Measurements from ENCODE around the gene DST. TPM values are rescaled to one million over a fixed set of nuclear protein-coding genes. Genes with fewer than 3 reads are reported as not detected.

DST gene
- total and polyA plus RNA-seq, 2 donors (not counting 1 experiment from before 2014, with no cell fraction given), result 1.5 to 1.9 TPM

DNA sequence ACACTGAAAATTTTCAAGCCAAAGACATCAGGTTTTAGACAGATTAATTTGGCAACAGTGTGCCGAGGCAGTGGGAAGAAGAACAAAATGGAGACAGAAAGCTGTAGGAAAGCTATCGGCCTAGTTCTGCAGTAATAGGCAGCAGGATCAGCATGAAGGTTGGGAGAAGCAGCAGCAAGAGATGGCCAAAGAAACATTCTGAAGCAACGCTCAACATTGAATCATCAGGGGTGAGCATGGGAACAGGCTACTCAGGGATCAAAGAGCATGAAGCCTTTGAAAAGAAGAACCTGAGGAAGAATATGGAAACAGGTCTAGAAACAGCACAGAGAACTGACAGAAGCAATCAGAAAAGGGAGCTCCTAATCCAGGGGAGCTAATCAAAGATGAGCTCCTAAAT, 7.1 kb upstream of the DST start:
- no peaks in the 10 kb centered on the region for H3K79me2 ChIP-seq (ENCODE audit: control insufficient read depth, insufficient read depth, low read length)
- H3K9me3 ChIP-seq (ENCODE audit: control extremely low read depth in 1 of 3, control insufficient read depth in 2 of 3, insufficient read depth in 1 of 3, low read length in 2 of 3), result no peaks in the 10 kb centered on the region
- H2AFZ ChIP-seq (ENCODE audit: insufficient read depth, low read depth, low read length, poor library complexity, severe bottlenecking), result no peak overlapping the region
- H3K9me3 Mint-ChIP-seq (ENCODE audit: insufficient read depth), result no peaks in the 10 kb centered on the region
- no peak overlapping the region for H3K27ac ChIP-seq (ENCODE audit: low read length in 2 of 2)
- no peaks in the 10 kb centered on the region for H3K27me3 ChIP-seq (replicated peaks in 1 of 4; ENCODE audit: control extremely low read depth in 1 of 4, control insufficient read depth in 3 of 4, insufficient read depth in 4 of 4, low read length in 3 of 4)
- WGBS (ENCODE audit: insufficient coverage), result 89% methylated on average over 3 of the region's 3 CpGs
- CTCF ChIA-PET, result interaction anchor here (0.9 kb wide), 1 partner anchor 11 kb away, joined by 3 read pairs; no protein-coding TSS in a partner anchor
- intact Hi-C loops (cut with micrococcal nuclease), result no loop called here
- POLR2A ChIA-PET, result no interaction called here
- no peak overlapping the region for H3K4me2 ChIP-seq (replicated peaks; ENCODE audit: low read depth, low read length, poor library complexity, severe bottlenecking)
- peaks cover 5% of the 10 kb centered on the region for H3K27me3 Mint-ChIP-seq
- no peaks in the 10 kb centered on the region for H3K4me1 ChIP-seq (ENCODE audit: control insufficient read depth in 2 of 2, insufficient read depth in 2 of 2, low read length in 2 of 2)
- DNase-seq (no peak), ATAC-seq (ENCODE audit: low read depth) (no peak)
- no peaks in the 10 kb centered on the region for H3K36me3 ChIP-seq (replicated peaks in 1 of 2; ENCODE audit: control extremely low read depth in 1 of 2, control insufficient read depth in 1 of 2, extremely low read depth in 1 of 2, insufficient read depth in 2 of 2, low read length in 1 of 2)
- no peak for TF ChIP-seq EZH2 (IDR thresholded peaks at IDR 0.05; ENCODE audit: borderline replicate concordance, insufficient read depth, low read depth, low read length, poor library complexity, severe bottlenecking)
- no peak for TF ChIP-seq CTCF (IDR thresholded peaks at IDR 0.05)
- H3K4me1 Mint-ChIP-seq, result no peaks in the 10 kb centered on the region
- no peak overlapping the region for H3K9ac ChIP-seq (ENCODE audit: low read length)
- H3K4me3 Mint-ChIP-seq, result no peak overlapping the region
- no peak overlapping the region for H3K27ac Mint-ChIP-seq
- H4K20me1 ChIP-seq (ENCODE audit: control insufficient read depth, insufficient read depth, low read length, poor library complexity, severe bottlenecking), result no peaks in the 10 kb centered on the region
- no peak overlapping the region for H3K4me3 ChIP-seq (ENCODE audit: control extremely low read depth in 1 of 5, extremely low read depth in 1 of 5, insufficient read depth in 1 of 5, low read depth in 2 of 5, low read length in 4 of 5)

DNA sequence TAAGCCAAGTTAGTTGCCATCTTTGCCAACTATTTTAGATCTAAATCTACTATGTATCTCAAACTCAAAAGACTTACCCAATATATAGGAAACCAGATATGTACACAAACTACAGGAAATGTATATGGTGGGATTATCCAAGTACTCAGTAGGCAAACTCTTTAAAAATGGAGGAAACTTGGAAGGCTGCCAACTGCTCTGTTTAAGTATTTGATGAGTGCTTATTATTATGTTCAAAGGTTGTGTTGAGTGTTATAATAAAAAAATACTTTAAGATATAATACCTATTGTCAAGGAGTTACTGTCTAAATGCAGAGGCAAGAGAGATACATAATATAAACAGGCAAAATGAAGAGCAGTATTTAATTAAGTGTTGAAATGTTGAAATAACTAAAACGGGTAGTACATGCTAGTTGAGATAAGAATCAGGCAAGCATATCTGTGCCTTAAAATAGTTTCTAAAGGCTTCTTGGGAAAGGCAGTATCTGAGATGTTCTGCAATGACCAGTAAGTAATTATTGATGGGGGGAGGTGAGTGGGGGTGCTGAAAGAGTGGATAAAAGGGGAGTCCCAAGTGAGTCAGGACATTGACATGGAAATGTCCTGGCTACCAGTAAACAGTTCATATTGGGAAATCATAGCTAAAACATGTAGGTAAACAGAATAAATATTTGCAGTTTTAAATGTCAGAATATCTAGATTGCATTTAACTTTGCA, 6.5 kb upstream of the DST start:
- no peak overlapping the region for H2AFZ ChIP-seq (ENCODE audit: insufficient read depth, low read depth, low read length, poor library complexity, severe bottlenecking)
- H3K27me3 Mint-ChIP-seq, result peaks cover 5% of the 10 kb centered on the region
- H3K27ac Mint-ChIP-seq, result no peak overlapping the region
- no peaks in the 10 kb centered on the region for H3K4me1 ChIP-seq (ENCODE audit: control insufficient read depth in 2 of 2, insufficient read depth in 2 of 2, low read length in 2 of 2)
- no peaks in the 10 kb centered on the region for H3K27me3 ChIP-seq (replicated peaks in 1 of 4; ENCODE audit: control extremely low read depth in 1 of 4, control insufficient read depth in 3 of 4, insufficient read depth in 4 of 4, low read length in 3 of 4)
- ChIA-PET CTCF (no interaction called here), POLR2A (no interaction called here)
- DNase-seq (no peak), ATAC-seq (ENCODE audit: low read depth) (no peak)
- H3K4me3 Mint-ChIP-seq, result no peak overlapping the region
- H3K9me3 ChIP-seq (ENCODE audit: control extremely low read depth in 1 of 3, control insufficient read depth in 2 of 3, insufficient read depth in 1 of 3, low read length in 2 of 3), result no peaks in the 10 kb centered on the region
- H3K36me3 ChIP-seq (replicated peaks in 1 of 2; ENCODE audit: control extremely low read depth in 1 of 2, control insufficient read depth in 1 of 2, extremely low read depth in 1 of 2, insufficient read depth in 2 of 2, low read length in 1 of 2), result no peaks in the 10 kb centered on the region
- H4K20me1 ChIP-seq (ENCODE audit: control insufficient read depth, insufficient read depth, low read length, poor library complexity, severe bottlenecking), result no peaks in the 10 kb centered on the region
- H3K9ac ChIP-seq (ENCODE audit: low read length), result no peak overlapping the region
- H3K27ac ChIP-seq (ENCODE audit: low read length in 2 of 2), result no peak overlapping the region
- no peaks in the 10 kb centered on the region for H3K4me1 Mint-ChIP-seq
- no peaks in the 10 kb centered on the region for H3K79me2 ChIP-seq (ENCODE audit: control insufficient read depth, insufficient read depth, low read length)
- H3K9me3 Mint-ChIP-seq (ENCODE audit: insufficient read depth), result no peaks in the 10 kb centered on the region
- intact Hi-C loops (cut with micrococcal nuclease), result no loop called here
- WGBS (ENCODE audit: insufficient coverage), result no CpG with 5 or more reads among the region's 1 CpG
- H3K4me3 ChIP-seq (ENCODE audit: control extremely low read depth in 1 of 5, extremely low read depth in 1 of 5, insufficient read depth in 1 of 5, low read depth in 2 of 5, low read length in 4 of 5), result no peak overlapping the region
- TF ChIP-seq EZH2 (IDR thresholded peaks at IDR 0.05; ENCODE audit: borderline replicate concordance, insufficient read depth, low read depth, low read length, poor library complexity, severe bottlenecking), result no peak
- TF ChIP-seq CTCF (IDR thresholded peaks at IDR 0.05), result no peak
- no peak overlapping the region for H3K4me2 ChIP-seq (replicated peaks; ENCODE audit: low read depth, low read length, poor library complexity, severe bottlenecking)

All from B cell (primary cell).